Progenitor cell of endocrine pancreas (in vitro differentiated cells): Measurements from ENCODE around the gene TMCC3. TPM values are rescaled to one million over a fixed set of nuclear protein-coding genes. Genes with fewer than 3 reads are reported as not detected.

ENCODE experiments used
- DNase-seq: peaks from one replicate; pipeline ENCODE4 v3.0.0; 2021; ENCODE audit warnings: low spot score; ENCODE audit not compliant: unreplicated experiment
- H3K27ac Mint-ChIP-seq: 2 replicates; pipeline ENCODE4 v1.8.0; 2021; ENCODE audit warnings: mild to moderate bottlenecking, moderate library complexity, mixed read lengths
- H3K27me3 Mint-ChIP-seq: 2 replicates; pipeline ENCODE4 v1.8.0; 2021; ENCODE audit warnings: mixed read lengths
- H3K36me3 Mint-ChIP-seq: 2 replicates; pipeline ENCODE4 v1.8.0; 2022; ENCODE audit warnings: mixed read lengths; ENCODE audit not compliant: insufficient read depth
- H3K4me1 Mint-ChIP-seq: 2 replicates; pipeline ENCODE4 v1.8.0; 2021; ENCODE audit warnings: low read depth, mixed read lengths
- H3K4me3 Mint-ChIP-seq: 2 replicates; pipeline ENCODE4 v1.8.0; 2021; ENCODE audit warnings: low read depth, mild to moderate bottlenecking, moderate library complexity, mixed read lengths
- H3K9me3 Mint-ChIP-seq: 2 replicates; pipeline ENCODE4 v1.8.0; 2021; ENCODE audit warnings: low read depth, mixed read lengths
- CTCF ChIP-seq: fragments of 200-600 bp; sonication (generic); IDR thresholded peaks from one replicate; pipeline ENCODE4 v1.5.0; 2021; ENCODE audit warnings: antibody characterized with exemption, mild to moderate bottlenecking; ENCODE audit not compliant: unreplicated experiment
- total RNA-seq: library from RNA; stranded (reverse); gene quantifications from 2 replicates; pipeline ENCODE4 v1.2.1, GENCODE V29; 2021

TMCC3 gene
- total RNA-seq, 1 donor from 2014 or later: 15.9 TPM

DNA sequence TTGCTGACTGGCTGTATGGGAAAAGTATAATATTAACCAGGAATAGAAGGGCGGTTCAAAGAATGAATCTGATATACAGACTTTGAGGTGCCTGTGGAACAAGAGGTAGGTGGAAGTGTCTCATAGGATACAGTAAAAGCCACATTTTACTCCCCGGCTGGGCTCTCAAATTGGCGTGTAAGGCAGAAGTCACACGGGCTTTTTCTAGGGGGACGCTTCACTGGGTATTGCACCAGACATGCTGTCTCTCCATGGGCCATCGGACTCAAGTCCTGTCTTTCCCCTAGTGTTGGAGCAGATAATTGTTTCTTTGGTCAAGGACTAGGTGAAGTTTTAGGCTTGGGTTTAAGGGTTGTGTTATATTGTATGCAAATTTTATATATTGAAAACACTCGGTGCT, 9.1 kb downstream of the TMCC3 start:
- no peak for DNase-seq
- Mint-ChIP-seq H3K27ac (peak overlapping the region; percentile 57), H3K27me3 (no peaks in the 10 kb centered on the region), H3K4me1 (peaks cover 11% of the 10 kb centered on the region), H3K9me3 (no peaks in the 10 kb centered on the region), H3K36me3 (peaks cover 5% of the 10 kb centered on the region), H3K4me3 (no peak overlapping the region)
- no peak for TF ChIP-seq CTCF

- Mint-ChIP-seq H3K4me1 (peaks cover 6% of the 10 kb centered on the region), H3K4me3 (no peak overlapping the region), H3K36me3 (peaks cover 5% of the 10 kb centered on the region), H3K27me3 (no peaks in the 10 kb centered on the region), H3K27ac (no peak overlapping the region), H3K9me3 (no peaks in the 10 kb centered on the region)
- DNase-seq: no peak
- TF ChIP-seq CTCF: no peak
Measured at GRCh38 chr12:94640134-94640928, 10.0 kb downstream of the TMCC3 start.

DNA sequence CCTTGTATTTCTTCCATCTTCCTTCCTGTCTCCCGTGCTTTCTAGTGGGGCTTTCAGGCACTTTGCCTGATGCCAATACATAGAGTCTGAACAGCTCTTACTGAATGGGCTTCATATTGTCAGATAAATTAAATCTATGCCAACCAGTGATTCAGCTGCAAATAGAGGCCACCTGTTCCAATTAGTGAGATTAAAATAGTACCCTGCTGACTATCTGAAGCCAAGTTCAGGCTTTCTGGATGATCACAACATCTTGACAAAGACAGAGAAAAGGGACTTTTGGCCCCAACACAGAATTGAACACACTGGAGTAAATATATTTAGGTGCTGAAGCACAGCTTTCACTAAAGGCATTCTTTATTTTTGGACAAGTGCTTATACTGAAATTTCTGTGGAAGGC, 11.8 kb downstream of the TMCC3 start:
- no peaks in the 10 kb centered on the region for H3K27me3 Mint-ChIP-seq

GRCh38 chr12:94637390-94638113, 12.8 kb downstream of the TMCC3 start:
- Mint-ChIP-seq H3K9me3 (no peaks in the 10 kb centered on the region), H3K27ac (no peak overlapping the region), H3K4me1 (peaks cover 22% of the 10 kb centered on the region), H3K27me3 (no peaks in the 10 kb centered on the region), H3K4me3 (no peak overlapping the region), H3K36me3 (peaks cover 3% of the 10 kb centered on the region)
- TF ChIP-seq CTCF: no peak
- no peak for DNase-seq

More for the DNA sequence above, 11.8 kb downstream of the TMCC3 start:
- Mint-ChIP-seq H3K4me1 (peaks cover 17% of the 10 kb centered on the region), H3K36me3 (peaks cover 5% of the 10 kb centered on the region), H3K4me3 (no peak overlapping the region), H3K9me3 (no peaks in the 10 kb centered on the region), H3K27ac (no peak overlapping the region)
- TF ChIP-seq CTCF: no peak
- no peak for DNase-seq

DNA sequence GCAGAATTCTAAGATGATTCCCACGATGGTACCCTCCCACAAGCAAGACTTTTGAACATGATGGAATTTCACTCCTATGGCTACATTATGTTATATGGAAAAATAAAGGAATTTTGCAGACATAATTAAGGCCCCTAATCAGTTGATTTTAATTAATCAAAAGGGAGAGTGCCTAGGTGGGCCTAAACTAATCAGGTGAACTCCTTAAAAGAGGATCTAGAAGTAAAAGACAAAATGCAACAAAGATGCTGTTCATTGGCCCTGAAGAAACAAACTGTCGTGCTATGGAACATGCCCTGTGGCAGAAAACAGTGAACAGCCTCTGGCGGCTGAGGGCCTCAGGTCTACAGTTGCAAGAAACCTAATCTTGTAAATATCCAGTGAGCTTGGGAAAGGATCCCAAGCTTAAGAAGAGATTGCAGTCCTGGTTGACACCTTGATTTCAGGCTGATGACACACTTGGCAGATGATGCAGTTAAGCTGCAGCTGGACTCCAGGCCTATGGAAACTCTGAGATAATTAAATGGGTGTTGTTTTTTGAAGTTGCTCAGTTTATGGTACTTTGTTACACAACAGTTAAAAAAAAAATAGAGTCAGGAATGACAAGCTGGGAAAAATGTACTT, 13.8 kb downstream of the TMCC3 start:
- Mint-ChIP-seq H3K4me3 (no peak overlapping the region), H3K27me3 (no peaks in the 10 kb centered on the region), H3K4me1 (peaks cover 29% of the 10 kb centered on the region), H3K27ac (no peak overlapping the region), H3K9me3 (no peaks in the 10 kb centered on the region), H3K36me3 (peaks cover 3% of the 10 kb centered on the region)
- no peak for DNase-seq
- TF ChIP-seq CTCF: no peak
